ENCODE measurements around the gene IGF1R. TPM values are rescaled to one million over a fixed set of nuclear protein-coding genes. Genes with fewer than 3 reads are reported as not detected.

The IGF1R gene
- total and polyA plus RNA-seq, 2 of the 8 experiments (the other 6 are each of a cell fraction or from before 2014, with no cell fraction given), result 32.9 to 109 TPM

- no peak overlapping the region for H2BK120ac ChIP-seq (replicated peaks; ENCODE audit: low read depth, low read length)
- H3K4me1 ChIP-seq (replicated peaks in 1 of 4; ENCODE audit: control insufficient read depth in 3 of 4, insufficient read depth in 4 of 4, low read length in 3 of 4), result peaks cover 3 to 30% (median 26%) of the 10 kb centered on the region in 4 experiments
- H3K36me3 ChIP-seq (ENCODE audit: control insufficient read depth in 2 of 4, insufficient read depth in 4 of 4, low read length in 3 of 4), result no peaks in the 10 kb centered on the region
- no peak overlapping the region for H2AK5ac ChIP-seq (ENCODE audit: low read depth, low read length)
- no peak overlapping the region for H2BK15ac ChIP-seq (ENCODE audit: low read length)
- no peaks in the 10 kb centered on the region for H3K27me3 ChIP-seq (replicated peaks in 1 of 4; ENCODE audit: control insufficient read depth in 3 of 4, extremely low read depth in 1 of 4, insufficient read depth in 3 of 4, low read length in 3 of 4)
- peak overlapping the region; percentile 47; the same call in 1 of the 2 replicates for H2BK5ac ChIP-seq (ENCODE audit: low read depth, low read length)
- H2BK12ac ChIP-seq (ENCODE audit: low read depth, low read length), result no peak overlapping the region
- ChIA-PET POLR2A (ENCODE audit: partially characterized antibody) (interaction anchor here (0.6 to 1.3 kb wide), 2 partner anchors 10 to 29 kb away, joined by 3 read pairs; no protein-coding TSS in a partner anchor), CTCF (ENCODE audit: partially characterized antibody) (interaction anchor here (1.1 to 2.6 kb wide), 4 partner anchors 11 to 47 kb away, joined by 4 to 7 read pairs (median 4); no protein-coding TSS in a partner anchor)
- peaks cover 13 to 98% of the 10 kb centered on the region in 2 experiments for H3K79me2 ChIP-seq (ENCODE audit: control insufficient read depth in 1 of 2, insufficient read depth in 2 of 2, low read length in 2 of 2)
- H3K14ac ChIP-seq (ENCODE audit: insufficient read length), result no peak overlapping the region
- 86% methylated on average over 13 of the region's 13 CpGs; no CpG with 5 or more reads in 1 of the 2 experiments for WGBS, 2 experiments (ENCODE audit: extremely low coverage in 1 of 2, insufficient coverage in 1 of 2, insufficient read length in 1 of 2, insufficient replicate concordance in 2 of 2, low coverage in 1 of 2, low lambda C conversion rate in 2 of 2, missing lambda C conversion rate in 1 of 2)
- H3K9ac ChIP-seq (replicated peaks in 1 of 4; ENCODE audit: extremely low read depth in 1 of 4, low read depth in 3 of 4, low read length in 3 of 4), result no peak overlapping the region
- TF ChIP-seq SIRT6 (IDR thresholded peaks at IDR 0.05; ENCODE audit: low read length), result no peak
- TF ChIP-seq BRCA1 (IDR thresholded peaks at IDR 0.05; ENCODE audit: low read depth, low read length), result no peak
- TF ChIP-seq YY1 (IDR thresholded peaks at IDR 0.05; ENCODE audit: low read depth, low read length), result no peak
- TF ChIP-seq RBBP5 (IDR thresholded peaks at IDR 0.05; ENCODE audit: borderline replicate concordance, low read depth, low read length), result no peak
- TF ChIP-seq JUND (IDR thresholded peaks at IDR 0.05; ENCODE audit: low read length), result no peak
- H3K23ac ChIP-seq (ENCODE audit: insufficient read length), result no peak overlapping the region
- no peak overlapping the region for H3K27ac ChIP-seq (ENCODE audit: low read depth, low read length)
- DNase-seq (ENCODE audit: low read depth in 1 of 2, low spot score in 2 of 2), result no peak
- no peak overlapping the region for H2AFZ ChIP-seq (ENCODE audit: low read length)
- H4K20me1 ChIP-seq (replicated peaks in 1 of 2; ENCODE audit: control insufficient read depth in 1 of 2, insufficient read depth in 2 of 2, low read length in 2 of 2), result peaks cover 36 to 38% of the 10 kb centered on the region in 2 experiments
- H3K4me2 ChIP-seq (ENCODE audit: insufficient read depth in 1 of 2, low read depth in 2 of 2, low read length in 2 of 2), result no peak overlapping the region
- H3K56ac ChIP-seq (replicated peaks; ENCODE audit: insufficient read length, low read depth, low read length), result no peak overlapping the region
- no peak overlapping the region for H3K4ac ChIP-seq (replicated peaks; ENCODE audit: insufficient read length, low read depth, low read length)
- H3K18ac ChIP-seq (ENCODE audit: extremely low read depth, low read length), result no peak overlapping the region
- no peaks in the 10 kb centered on the region for H3K9me3 ChIP-seq (ENCODE audit: insufficient read depth in 2 of 2, low read depth in 1 of 2, low read length in 1 of 2)
- no peak overlapping the region for H4K5ac ChIP-seq (ENCODE audit: insufficient read length, low read depth, low read length)
- no peak for FAIRE-seq
- H3K23me2 ChIP-seq (ENCODE audit: low read depth, low read length), result no peaks in the 10 kb centered on the region
- no peak overlapping the region for H2BK20ac ChIP-seq (ENCODE audit: low read length)
- peaks cover 24% of the 10 kb centered on the region for H3K79me1 ChIP-seq (ENCODE audit: low read depth, low read length)
- H4K8ac ChIP-seq (ENCODE audit: extremely low read depth, insufficient read depth, low read length), result no peak overlapping the region
- no peak overlapping the region for H4K91ac ChIP-seq (replicated peaks; ENCODE audit: insufficient read length, low read length)
- H3K4me3 ChIP-seq (ENCODE audit: extremely low read depth in 1 of 4, insufficient read depth in 2 of 4, low read depth in 3 of 4, low read length in 4 of 4), result no peak overlapping the region
Observed at GRCh38 chr15:98730860-98731711, 82.7 kb downstream of the IGF1R start.
